ENCODE data around the gene IQCK.

GRCh38 chr16:19864566-19864965, 146.5 kb downstream of the IQCK start:
- TF ChIP-seq, protein P1, sequence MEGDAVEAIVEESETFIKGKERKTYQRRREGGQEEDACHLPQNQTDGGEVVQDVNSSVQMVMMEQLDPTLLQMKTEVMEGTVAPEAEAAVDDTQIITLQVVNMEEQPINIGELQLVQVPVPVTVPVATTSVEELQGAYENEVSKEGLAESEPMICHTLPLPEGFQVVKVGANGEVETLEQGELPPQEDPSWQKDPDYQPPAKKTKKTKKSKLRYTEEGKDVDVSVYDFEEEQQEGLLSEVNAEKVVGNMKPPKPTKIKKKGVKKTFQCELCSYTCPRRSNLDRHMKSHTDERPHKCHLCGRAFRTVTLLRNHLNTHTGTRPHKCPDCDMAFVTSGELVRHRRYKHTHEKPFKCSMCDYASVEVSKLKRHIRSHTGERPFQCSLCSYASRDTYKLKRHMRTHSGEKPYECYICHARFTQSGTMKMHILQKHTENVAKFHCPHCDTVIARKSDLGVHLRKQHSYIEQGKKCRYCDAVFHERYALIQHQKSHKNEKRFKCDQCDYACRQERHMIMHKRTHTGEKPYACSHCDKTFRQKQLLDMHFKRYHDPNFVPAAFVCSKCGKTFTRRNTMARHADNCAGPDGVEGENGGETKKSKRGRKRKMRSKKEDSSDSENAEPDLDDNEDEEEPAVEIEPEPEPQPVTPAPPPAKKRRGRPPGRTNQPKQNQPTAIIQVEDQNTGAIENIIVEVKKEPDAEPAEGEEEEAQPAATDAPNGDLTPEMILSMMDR (IDR thresholded peaks at IDR 0.05): no peak
- TF ChIP-seq POLR2A (IDR thresholded peaks at IDR 0.05): no peak

All from breast epithelium (tissue), 3 donors.